GM23248 (cell line): ENCODE data around the gene ANKRD31. TPM values are rescaled to one million over a fixed set of nuclear protein-coding genes. Genes with fewer than 3 reads are reported as not detected.

Experiments
- DNase-seq: peaks from one replicate; pipeline ENCODE4 v3.0.0-alpha.2; 2015
- H2AFZ ChIP-seq: fragments of 200-600 bp; sonication (generic); 2 replicates; pipeline ENCODE4 v1.6.1; 2016; ENCODE audit warnings: antibody characterized with exemption
- H3F3A ChIP-seq: fragments of 200-600 bp; sonication (generic); 2 replicates; pipeline ENCODE4 v1.6.1; 2016; ENCODE audit warnings: mild to moderate bottlenecking, antibody characterized with exemption, mixed run types; ENCODE audit not compliant: insufficient read depth
- H3K27ac ChIP-seq: fragments of 200-600 bp; sonication (generic); 2 replicates; pipeline ENCODE4 v1.5.1; 2016; ENCODE audit warnings: mild to moderate bottlenecking
- H3K27me3 ChIP-seq: fragments of 200-600 bp; sonication (generic); replicated peaks from 2 replicates; pipeline ENCODE4 v1.6.1; 2016; ENCODE audit warnings: mild to moderate bottlenecking; ENCODE audit not compliant: insufficient read depth
- H3K36me3 ChIP-seq: fragments of 200-600 bp; sonication (generic); 2 replicates; pipeline ENCODE4 v1.6.1; 2016; ENCODE audit warnings: low read depth, mild to moderate bottlenecking
- H3K4me1 ChIP-seq: fragments of 200-600 bp; sonication (generic); 2 replicates; pipeline ENCODE4 v1.6.1; 2016; ENCODE audit warnings: mild to moderate bottlenecking; ENCODE audit not compliant: insufficient read depth
- H3K4me2 ChIP-seq: fragments of 200-600 bp; sonication (generic); one replicate; pipeline ENCODE4 v1.6.1; 2016; ENCODE audit warnings: mild to moderate bottlenecking; ENCODE audit not compliant: unreplicated experiment
- H3K4me3 ChIP-seq: fragments of 200-600 bp; sonication (generic); 2 replicates; pipeline ENCODE4 v1.5.1; 2016; ENCODE audit warnings: mild to moderate bottlenecking
- H3K79me2 ChIP-seq: fragments of 200-600 bp; sonication (generic); 2 replicates; pipeline ENCODE4 v1.6.1; 2016; ENCODE audit warnings: mild to moderate bottlenecking; ENCODE audit not compliant: insufficient read depth
- H3K9ac ChIP-seq: fragments of 200-600 bp; sonication (generic); 2 replicates; pipeline ENCODE4 v1.6.1; 2016; ENCODE audit warnings: mild to moderate bottlenecking
- H3K9me2 ChIP-seq: fragments of 200-600 bp; sonication (generic); 2 replicates; pipeline ENCODE4 v1.6.1; 2016; ENCODE audit warnings: mixed run types, mild to moderate bottlenecking, moderate library complexity; ENCODE audit not compliant: insufficient read depth
- H3K9me3 ChIP-seq: fragments of 200-600 bp; sonication (generic); one replicate; pipeline ENCODE4 v1.6.1; 2017; ENCODE audit warnings: low read depth
- H4K20me1 ChIP-seq: fragments of 200-600 bp; sonication (generic); 2 replicates; pipeline ENCODE4 v1.6.0; 2016; ENCODE audit not compliant: insufficient read depth
- EZH2 ChIP-seq: fragments of 200-600 bp; sonication (generic); IDR thresholded peaks from 2 replicates; pipeline ENCODE4 v1.6.1; 2018; ENCODE audit warnings: antibody characterized with exemption, mild to moderate bottlenecking; ENCODE audit not compliant: insufficient read depth, poor library complexity, severe bottlenecking
- EZH2phosphoT487 ChIP-seq: fragments of 200-600 bp; sonication (generic); IDR thresholded peaks from 2 replicates; pipeline ENCODE4 v1.6.1; 2018; ENCODE audit warnings: antibody characterized with exemption, moderate library complexity, mild to moderate bottlenecking, low read depth; ENCODE audit not compliant: insufficient read depth
- WGBS, 2 experiments: methylation state at CpG; one replicate each; pipeline ENCODE4 v1.1.6; 2015 to 2017; ENCODE audit warnings: low lambda C conversion rate in 2 of 2, low coverage in 1 of 2; ENCODE audit errors: missing lambda C conversion rate in 2 of 2; 5-methylcytosine and 5-hydroxymethylcytosine counted together
- in situ Hi-C: fragments of 300-500 bp; cut with MboI; formaldehyde crosslinking; loops from 2 replicates; pipeline ENCODE4 v1.15.0; 2020
- polyA plus RNA-seq: library from polyadenylated mRNA; unstranded; fragments of >200 nt; fragmentation: Nextera tagmentation; extraction: Ambion mirVana; gene quantifications from 2 replicates; pipeline ENCODE4 v1.2.1, GENCODE V29; 2016
- total RNA-seq: library from RNA; depleted of rRNA; stranded (reverse); fragments of >200 nt; shearing (Covaris generic); gene quantifications from 2 replicates; pipeline ENCODE4 v1.2.3, GENCODE V29; 2014

The ANKRD31 gene
- total and polyA plus RNA-seq, 2 experiments from 2014 or later, result not detected

GRCh38 chr5:75199946-75200345 is 36.7 kb downstream of the ANKRD31 start:
- no peak for DNase-seq
- no peaks in the 10 kb centered on the region for H3K27me3 ChIP-seq
- H3K4me3 ChIP-seq, result no peak overlapping the region
- WGBS, 2 experiments, result 55 to 80% methylated on average over 1 of the region's 1 CpG
- no peak for TF ChIP-seq EZH2
- no peak for TF ChIP-seq EZH2phosphoT487
- no peaks in the 10 kb centered on the region for H3K79me2 ChIP-seq
- H3K36me3 ChIP-seq, result no peaks in the 10 kb centered on the region
- H3K4me1 ChIP-seq, result no peaks in the 10 kb centered on the region
- no peaks in the 10 kb centered on the region for H3F3A ChIP-seq
- H3K9me2 ChIP-seq, result no peaks in the 10 kb centered on the region
- no peaks in the 10 kb centered on the region for H4K20me1 ChIP-seq
- H3K4me2 ChIP-seq, result no peak overlapping the region
- no peaks in the 10 kb centered on the region for H3K9me3 ChIP-seq
- no peak overlapping the region for H3K9ac ChIP-seq
- no peak overlapping the region for H2AFZ ChIP-seq
- in situ Hi-C loops, result no loop called here
- H3K27ac ChIP-seq, result no peak overlapping the region

- Histone ChIP-seq H4K20me1 (no peaks in the 10 kb centered on the region), H2AFZ (no peak overlapping the region), H3K79me2 (no peaks in the 10 kb centered on the region), H3K27ac (no peak overlapping the region), H3K27me3 (no peaks in the 10 kb centered on the region), H3K4me3 (no peak overlapping the region), H3K9ac (no peak overlapping the region), H3F3A (no peaks in the 10 kb centered on the region), H3K4me2 (no peak overlapping the region), H3K9me3 (no peaks in the 10 kb centered on the region), H3K9me2 (no peaks in the 10 kb centered on the region), H3K4me1 (no peaks in the 10 kb centered on the region), H3K36me3 (no peaks in the 10 kb centered on the region)
- in situ Hi-C loops, result no loop called here
- DNase-seq, result no peak
- 55 to 70% methylated on average over 2 of the region's 2 CpGs for WGBS, 2 experiments
- no peak for TF ChIP-seq EZH2phosphoT487
- no peak for TF ChIP-seq EZH2
Measured at GRCh38 chr5:75199071-75199470, 37.6 kb downstream of the ANKRD31 start.

- in situ Hi-C loops, result no loop called here
- H3K9me3 ChIP-seq, result no peaks in the 10 kb centered on the region
- no peaks in the 10 kb centered on the region for H4K20me1 ChIP-seq
- no peak overlapping the region for H3K27ac ChIP-seq
- H3K4me2 ChIP-seq, result no peak overlapping the region
- no peak for DNase-seq
- WGBS, 2 experiments, result 80 to 83% methylated on average over 5 of the region's 5 CpGs
- no peak overlapping the region for H3K4me3 ChIP-seq
- no peaks in the 10 kb centered on the region for H3K9me2 ChIP-seq
- no peaks in the 10 kb centered on the region for H3K36me3 ChIP-seq
- H2AFZ ChIP-seq, result no peak overlapping the region
- no peaks in the 10 kb centered on the region; the same call in 1 of the 2 replicates for H3K27me3 ChIP-seq
- no peaks in the 10 kb centered on the region for H3F3A ChIP-seq
- TF ChIP-seq EZH2 (no peak), EZH2phosphoT487 (no peak)
- H3K79me2 ChIP-seq, result no peaks in the 10 kb centered on the region
- no peak overlapping the region for H3K9ac ChIP-seq
- H3K4me1 ChIP-seq, result no peaks in the 10 kb centered on the region
Measured at GRCh38 chr5:75197745-75198144, 38.9 kb downstream of the ANKRD31 start.

- in situ Hi-C loops, result no loop called here
Measured at GRCh38 chr5:75192804-75193203, 43.9 kb downstream of the ANKRD31 start.

GRCh38 chr5:75192264-75192663 is 44.4 kb downstream of the ANKRD31 start:
- Histone ChIP-seq H3K4me1 (no peaks in the 10 kb centered on the region), H4K20me1 (no peaks in the 10 kb centered on the region)
- TF ChIP-seq EZH2phosphoT487 (no peak), EZH2 (no peak)

More at GRCh38 chr5:75192804-75193203, 43.9 kb downstream of the ANKRD31 start:
- no peaks in the 10 kb centered on the region for H3K4me1 ChIP-seq
- H3K79me2 ChIP-seq, result no peaks in the 10 kb centered on the region
- H3F3A ChIP-seq, result no peaks in the 10 kb centered on the region
- no peak overlapping the region for H2AFZ ChIP-seq
- H3K9me2 ChIP-seq, result no peaks in the 10 kb centered on the region
- no peak overlapping the region for H3K9ac ChIP-seq
- H4K20me1 ChIP-seq, result no peaks in the 10 kb centered on the region
- DNase-seq, result no peak
- H3K4me2 ChIP-seq, result no peak overlapping the region
- H3K4me3 ChIP-seq, result no peak overlapping the region
- WGBS, 2 experiments, result 84 to 88% methylated on average over 6 of the region's 6 CpGs
- no peaks in the 10 kb centered on the region for H3K36me3 ChIP-seq
- no peak overlapping the region for H3K27ac ChIP-seq
- H3K27me3 ChIP-seq, result no peaks in the 10 kb centered on the region; the same call in 1 of the 2 replicates
- H3K9me3 ChIP-seq, result no peaks in the 10 kb centered on the region
- no peak for TF ChIP-seq EZH2
- TF ChIP-seq EZH2phosphoT487, result no peak

More at GRCh38 chr5:75192264-75192663, 44.4 kb downstream of the ANKRD31 start:
- H3K9ac ChIP-seq, result no peak overlapping the region
- H3K4me3 ChIP-seq, result no peak overlapping the region
- no peaks in the 10 kb centered on the region for H3F3A ChIP-seq
- no peaks in the 10 kb centered on the region for H3K36me3 ChIP-seq
- H3K27ac ChIP-seq, result no peak overlapping the region
- no peaks in the 10 kb centered on the region; the same call in 1 of the 2 replicates for H3K27me3 ChIP-seq
- H3K4me2 ChIP-seq, result no peak overlapping the region
- no peak for DNase-seq
- no peaks in the 10 kb centered on the region for H3K9me3 ChIP-seq
- H2AFZ ChIP-seq, result no peak overlapping the region
- H3K9me2 ChIP-seq, result no peaks in the 10 kb centered on the region
- no peaks in the 10 kb centered on the region for H3K79me2 ChIP-seq
- in situ Hi-C loops, result no loop called here
